ENCODE results near the gene APOL6. TPM values are rescaled to one million over a fixed set of nuclear protein-coding genes. Genes with fewer than 3 reads are reported as not detected.

APOL6 gene
- total and polyA plus RNA-seq, 2 of the 13 experiments (the other 11 are each of a cell fraction or from before 2014, with no cell fraction given): 5.2 to 7.5 TPM

GRCh38 chr22:35601013-35601580, 47.1 kb upstream of the APOL6 start:
- FAIRE-seq: no peak
- no peak for ATAC-seq
- in situ Hi-C loops (cut with HindIII; ENCODE audit: extremely low pct_ligation_motif_present, low pct_unique_long_range_greater_than_20kb) (no loop called here), intact Hi-C loops (cut with micrococcal nuclease; ENCODE audit: unreplicated experiment) (no loop called here)
- ChIA-PET CTCF (ENCODE audit: low intra/inter-chr PET ratio, low total read pairs) (no interaction called here), POLR2A (no interaction called here)
- DNase-seq (ENCODE audit: low spot score): no peak
- no peaks in the 10 kb centered on the region for H3K36me3 ChIP-seq (replicated peaks in 1 of 2; ENCODE audit: control insufficient read depth in 1 of 2, insufficient read depth in 2 of 2, low read length in 2 of 2)
- H4K20me1 ChIP-seq (ENCODE audit: insufficient read depth, low read length): no peaks in the 10 kb centered on the region
- no peak overlapping the region for H3K4me3 ChIP-seq (replicated peaks in 1 of 3; ENCODE audit: insufficient read depth in 1 of 3, low read depth in 2 of 3, low read length in 3 of 3)
- TF ChIP-seq MNT (IDR thresholded peaks at IDR 0.05) (peak; percentile 91), NCOA5 (CRISPR knock-in tag; IDR thresholded peaks at IDR 0.05) (no peak), RAD51 (IDR thresholded peaks at IDR 0.05; ENCODE audit: borderline replicate concordance) (0 out of 2 replicates have a peak, but pooled peaks have one; percentile 8)
- no peak overlapping the region for H3K4me2 ChIP-seq (ENCODE audit: low read depth, low read length)
- WGBS (ENCODE audit: low lambda C conversion rate): 61% methylated on average over 5 of the region's 5 CpGs
- no peaks in the 10 kb centered on the region for H3K79me2 ChIP-seq (ENCODE audit: insufficient read depth, low read length)
- H2AFZ ChIP-seq (ENCODE audit: low read length): no peak overlapping the region
- H3K4me1 ChIP-seq (ENCODE audit: insufficient read depth, low read length): no peaks in the 10 kb centered on the region
- H3K9me3 ChIP-seq (ENCODE audit: low read length): no peaks in the 10 kb centered on the region
- H3K27me3 ChIP-seq (ENCODE audit: control insufficient read depth in 1 of 2, insufficient read depth in 2 of 2, low read length in 2 of 2): peaks cover 2 to 6% of the 10 kb centered on the region in 2 experiments; a peak in 3 of 5 replicates
- H3K9ac ChIP-seq (ENCODE audit: insufficient read depth, low read depth, low read length): no peak overlapping the region
- no TSS peak for BruUV-seq (replicated peaks)
- no peak overlapping the region for H3K27ac ChIP-seq (ENCODE audit: extremely low read length, insufficient read depth, low read length)

- in situ Hi-C loops (cut with HindIII; ENCODE audit: extremely low pct_ligation_motif_present, low pct_unique_long_range_greater_than_20kb): no loop called here
- H3K27ac ChIP-seq (ENCODE audit: extremely low read length, insufficient read depth, low read length): no peak overlapping the region
- intact Hi-C loops (cut with micrococcal nuclease; ENCODE audit: unreplicated experiment): no loop called here
- no peak overlapping the region for H3K9ac ChIP-seq (ENCODE audit: insufficient read depth, low read depth, low read length)
- no peaks in the 10 kb centered on the region for H3K79me2 ChIP-seq (ENCODE audit: insufficient read depth, low read length)
- DNase-seq (ENCODE audit: low spot score) (no peak), FAIRE-seq (no peak), ATAC-seq (no peak)
- H3K9me3 ChIP-seq (ENCODE audit: low read length): no peaks in the 10 kb centered on the region
- no peak overlapping the region for H2AFZ ChIP-seq (ENCODE audit: low read length)
- peaks cover 2 to 14% of the 10 kb centered on the region in 2 experiments; a peak in 3 of 5 replicates for H3K27me3 ChIP-seq (ENCODE audit: control insufficient read depth in 1 of 2, insufficient read depth in 2 of 2, low read length in 2 of 2)
- no peaks in the 10 kb centered on the region for H4K20me1 ChIP-seq (ENCODE audit: insufficient read depth, low read length)
- no peak overlapping the region for H3K4me2 ChIP-seq (ENCODE audit: low read depth, low read length)
- no peaks in the 10 kb centered on the region for H3K4me1 ChIP-seq (ENCODE audit: insufficient read depth, low read length)
- ChIA-PET CTCF (ENCODE audit: low intra/inter-chr PET ratio, low total read pairs) (no interaction called here), POLR2A (no interaction called here)
- BruUV-seq (replicated peaks): no TSS peak
- no peak overlapping the region for H3K4me3 ChIP-seq (replicated peaks in 1 of 3; ENCODE audit: insufficient read depth in 1 of 3, low read depth in 2 of 3, low read length in 3 of 3)
- no peaks in the 10 kb centered on the region for H3K36me3 ChIP-seq (replicated peaks in 1 of 2; ENCODE audit: control insufficient read depth in 1 of 2, insufficient read depth in 2 of 2, low read length in 2 of 2)
- WGBS (ENCODE audit: low lambda C conversion rate): 26% methylated on average over 9 of the region's 9 CpGs
- TF ChIP-seq CREB1 (IDR thresholded peaks at IDR 0.05) (0 out of 2 replicates have a peak, but pooled peaks have one; percentile 8), CREB1 (CRISPR knock-in tag; IDR thresholded peaks at IDR 0.05) (no peak), SIX1 (CRISPR knock-in tag; IDR thresholded peaks at IDR 0.05; ENCODE audit: borderline replicate concordance) (no peak), ZNF280B (CRISPR knock-in tag; IDR thresholded peaks at IDR 0.05; ENCODE audit: borderline replicate concordance) (no peak), ZNF547 (CRISPR knock-in tag; IDR thresholded peaks at IDR 0.05) (no peak), MXD3 (CRISPR knock-in tag; IDR thresholded peaks at IDR 0.05) (no peak), CHCHD3 (CRISPR knock-in tag; IDR thresholded peaks at IDR 0.05) (no peak), ZNF724P (CRISPR knock-in tag; IDR thresholded peaks at IDR 0.05; ENCODE audit: borderline replicate concordance) (no peak), JUN (CRISPR knock-in tag; IDR thresholded peaks at IDR 0.05) (no peak), THAP11 (CRISPR knock-in tag; IDR thresholded peaks at IDR 0.05) (no peak), SP1 (IDR thresholded peaks at IDR 0.05) (peak; percentile 7; the same call in 1 of the 2 replicates), SP1 (CRISPR knock-in tag; IDR thresholded peaks at IDR 0.05) (no peak), ZNF839 (CRISPR knock-in tag; IDR thresholded peaks at IDR 0.05; ENCODE audit: borderline replicate concordance) (no peak)
Observed at GRCh38 chr22:35601743-35602615, 46.3 kb upstream of the APOL6 start.
